HG02678 (cell line): ENCODE data around the gene ZNF236.
"Not testable (repeated sequence)": the region's sequence is repeated elsewhere in the genome, so short reads cannot be mapped to it uniquely, and the experiment has no call there.

Source experiments
- ATAC-seq: cut with Tn5 transposase; IDR thresholded peaks from one replicate; pipeline ENCODE4 v1.9.1; 2021; ENCODE audit warnings: mild to moderate bottlenecking, moderate library complexity; ENCODE audit not compliant: unreplicated experiment

Gene ZNF236

GRCh38 chr18:76985156-76985950 lies 163.0 kb downstream of the ZNF236 start:
- ATAC-seq: no peak

DNA sequence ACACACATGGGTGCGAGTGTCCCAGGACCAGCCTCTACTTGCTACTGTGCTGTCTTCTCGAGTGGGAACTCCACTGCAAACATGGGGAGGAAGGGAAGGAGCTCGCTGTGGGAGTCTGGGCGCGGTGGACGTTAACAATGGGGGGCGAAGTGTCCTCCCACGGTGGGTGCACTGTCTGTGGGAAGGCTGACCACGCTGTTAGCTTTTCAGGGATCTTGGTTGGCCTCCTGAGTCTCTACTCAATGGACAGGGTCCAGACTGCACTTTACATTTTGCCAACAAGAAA lies 163.5 kb downstream of the ZNF236 start:
- no peak for ATAC-seq

DNA sequence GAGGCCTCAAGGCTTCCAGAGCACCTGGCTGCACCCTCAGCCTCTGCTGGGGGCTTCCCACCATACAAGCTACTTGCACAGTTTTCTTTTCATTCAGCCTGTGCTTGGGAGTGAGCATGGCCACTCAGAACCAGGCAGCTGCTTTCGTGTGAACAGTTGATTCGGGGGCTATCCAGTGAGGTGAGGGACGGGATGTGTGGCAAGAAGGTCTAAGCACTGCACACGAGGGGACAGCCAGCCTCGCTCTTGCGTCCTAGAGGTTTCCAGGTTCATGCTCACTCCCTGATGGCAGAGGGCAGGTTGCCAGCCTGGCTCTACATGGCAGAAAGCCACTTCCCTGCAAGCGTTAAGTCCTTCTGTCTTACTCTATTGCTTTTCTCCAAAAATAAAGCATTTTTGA lies 164.0 kb downstream of the ZNF236 start:
- ATAC-seq: no peak

DNA sequence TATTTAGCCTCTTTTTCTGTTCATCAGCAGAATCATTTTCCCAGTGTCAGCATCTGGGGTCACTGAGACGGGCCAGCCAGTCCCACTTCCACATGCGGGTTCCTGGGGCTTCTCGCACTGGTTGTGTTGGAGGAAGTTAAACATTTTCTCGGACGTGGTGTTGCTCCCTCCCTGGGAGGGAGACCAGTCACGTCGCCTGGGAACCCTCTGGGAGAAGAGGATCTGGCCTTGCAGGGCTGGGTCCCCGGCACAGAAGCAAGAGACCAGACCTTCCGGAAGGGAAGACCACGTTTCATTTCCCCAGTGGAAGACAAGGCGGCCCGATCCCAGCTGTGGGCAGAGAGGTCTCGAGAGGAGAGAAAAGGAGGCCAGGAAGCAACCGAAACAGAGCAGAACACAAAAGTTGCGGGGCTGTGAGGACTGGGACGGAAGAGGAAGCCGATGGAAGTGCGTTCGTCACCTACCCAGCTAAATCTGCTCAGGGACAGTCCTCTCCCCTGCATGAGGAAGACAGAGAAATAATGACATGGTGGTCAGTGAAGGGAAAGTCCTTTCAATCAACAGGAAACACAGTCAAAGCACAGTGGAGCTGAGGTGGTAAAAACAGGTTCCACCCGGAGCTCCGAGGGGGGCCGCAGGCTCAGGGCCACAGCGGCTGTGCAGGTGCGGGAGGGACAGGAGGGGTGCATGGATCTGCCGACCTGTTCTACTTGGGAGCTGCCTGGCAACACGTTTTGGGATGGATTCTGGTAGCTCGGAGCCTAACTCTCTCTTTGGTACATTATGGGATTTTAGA lies 165.9 kb downstream of the ZNF236 start:
- no peak for ATAC-seq

DNA sequence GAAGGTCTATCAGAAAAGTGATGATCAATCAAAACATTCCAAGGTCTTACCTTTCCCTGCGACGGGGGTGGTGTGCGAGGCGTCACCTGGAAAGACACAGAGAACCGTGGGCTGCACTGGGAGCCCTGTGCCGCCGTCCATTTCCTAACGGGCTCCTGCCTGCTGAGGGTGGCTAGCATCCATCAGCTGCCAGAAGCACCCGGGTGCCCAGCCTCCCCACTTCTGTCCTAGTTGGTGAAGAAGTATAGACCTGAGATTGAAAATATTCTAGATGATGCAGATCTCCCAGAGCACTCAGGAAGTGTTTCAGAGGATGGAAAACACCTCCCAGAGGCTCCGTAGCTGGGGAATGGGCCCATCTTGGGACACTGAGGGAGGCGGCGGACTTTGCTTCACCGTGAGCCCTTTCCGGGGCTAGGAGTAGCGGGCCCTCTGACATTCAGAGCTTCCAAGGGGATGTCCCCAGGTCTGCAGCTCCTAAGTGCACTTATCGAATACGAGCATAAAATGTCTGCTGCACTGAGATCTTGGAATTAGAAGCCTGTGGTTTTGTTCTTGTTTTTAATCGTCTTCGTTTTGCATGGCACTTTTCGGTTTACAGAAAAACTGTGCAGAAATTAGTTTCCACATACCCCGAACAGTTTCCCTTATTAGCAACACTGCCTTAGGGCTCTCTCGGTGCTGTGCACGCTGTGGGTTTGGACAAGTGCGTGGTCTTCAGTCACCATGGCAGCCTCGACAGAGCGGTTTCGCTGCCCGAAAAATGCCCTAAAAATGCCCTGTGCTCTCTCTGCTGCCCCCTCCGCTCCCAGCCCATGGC lies 166.7 kb downstream of the ZNF236 start:
- ATAC-seq: no peak

GRCh38 chr18:76989647-76990190 lies 167.4 kb downstream of the ZNF236 start:
- no peak for ATAC-seq

- not testable (repeated sequence) for ATAC-seq
Observed at GRCh38 chr18:76990343-76991020, 168.1 kb downstream of the ZNF236 start.

DNA sequence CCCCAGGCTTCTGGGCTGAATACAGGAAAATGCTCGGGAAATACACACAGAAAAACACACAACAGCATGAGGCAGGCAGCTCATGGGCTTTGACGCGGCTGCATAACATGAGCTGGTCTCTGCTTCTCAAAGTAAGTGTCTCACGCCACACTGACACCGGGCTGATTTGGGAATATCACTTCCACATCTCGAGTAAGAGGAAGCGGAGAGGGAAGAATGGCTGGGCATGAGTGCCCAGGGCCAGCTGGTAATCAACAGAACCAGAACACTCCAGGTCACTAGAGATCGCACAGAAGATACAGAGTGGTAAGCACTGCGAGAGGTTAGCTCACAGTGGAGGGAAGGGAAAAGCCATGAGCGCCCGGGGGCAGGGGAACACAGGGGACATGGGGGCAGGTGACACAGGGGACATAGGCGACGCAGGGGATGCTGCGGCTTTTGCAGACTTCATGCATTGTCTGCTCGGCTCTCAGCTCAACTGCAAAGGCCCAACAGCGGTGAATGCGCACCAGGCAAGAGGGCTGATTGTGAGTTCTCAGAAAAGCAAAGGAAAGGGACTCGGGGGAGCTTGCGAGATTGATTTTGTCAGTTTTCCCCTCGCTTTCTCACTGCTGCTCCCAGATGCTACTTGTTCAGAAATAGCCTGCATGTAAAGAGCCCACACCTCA lies 168.8 kb downstream of the ZNF236 start:
- ATAC-seq: no peak

DNA sequence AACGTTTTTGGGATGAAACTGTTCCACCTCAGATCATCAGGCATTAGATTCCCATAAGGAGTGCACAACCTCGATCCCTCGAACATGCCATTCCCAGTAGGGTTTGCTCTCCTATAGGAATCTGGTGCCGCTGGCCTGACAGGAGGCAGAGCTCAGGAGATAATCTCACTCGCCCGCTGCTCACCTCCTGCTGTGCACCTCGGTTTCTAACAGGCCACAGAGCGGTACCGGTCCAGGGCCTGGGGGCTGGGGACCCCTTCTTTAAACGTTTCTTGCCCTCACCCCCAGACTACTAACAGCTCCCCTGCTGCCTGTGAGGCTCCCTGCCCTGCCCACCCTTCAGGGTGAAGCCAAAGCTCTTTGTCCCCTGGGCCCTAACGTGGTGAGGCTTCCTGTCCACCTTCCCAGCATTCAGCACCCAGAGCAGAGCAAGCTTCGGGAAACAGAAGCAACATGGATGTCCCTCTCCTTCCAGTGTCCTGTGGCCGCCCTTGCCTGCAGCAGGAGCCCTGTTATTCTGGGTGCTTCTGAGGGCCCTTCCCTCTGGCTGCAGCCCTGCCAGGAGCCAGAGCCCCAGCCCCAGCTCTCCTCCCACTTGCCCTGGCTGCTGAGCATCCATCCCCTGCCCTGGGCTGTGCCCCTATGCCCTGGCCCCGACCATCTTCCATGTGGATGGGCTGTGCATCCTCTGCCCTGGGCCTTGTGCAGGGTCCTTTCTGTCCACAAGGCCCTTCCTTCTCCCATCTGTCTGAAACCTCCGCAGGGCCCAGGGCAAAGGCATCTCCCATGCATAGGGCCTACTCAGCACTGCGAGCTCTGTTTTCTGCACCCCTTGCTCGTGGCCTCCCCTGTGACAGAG lies 170.1 kb downstream of the ZNF236 start:
- ATAC-seq: no peak

DNA sequence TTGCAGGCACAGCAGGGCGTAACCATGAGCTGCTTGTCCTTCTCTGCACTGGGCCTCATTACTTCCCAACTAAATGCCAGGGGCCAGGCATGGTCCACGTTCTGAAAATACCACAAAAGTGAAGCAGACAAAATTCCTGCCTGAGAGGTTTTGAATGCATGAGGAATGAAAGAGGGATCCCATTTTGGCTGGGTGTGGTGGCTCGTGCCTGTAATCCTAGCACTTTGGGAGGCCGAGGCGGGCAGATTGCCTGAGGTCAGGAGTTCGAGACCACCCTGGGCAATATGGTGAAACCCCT lies 170.7 kb downstream of the ZNF236 start:
- ATAC-seq: no peak

- ATAC-seq: no peak
Observed at GRCh38 chr18:76993573-76993972, 171.2 kb downstream of the ZNF236 start.

GRCh38 chr18:76994086-76994654 lies 171.8 kb downstream of the ZNF236 start:
- no peak for ATAC-seq

DNA sequence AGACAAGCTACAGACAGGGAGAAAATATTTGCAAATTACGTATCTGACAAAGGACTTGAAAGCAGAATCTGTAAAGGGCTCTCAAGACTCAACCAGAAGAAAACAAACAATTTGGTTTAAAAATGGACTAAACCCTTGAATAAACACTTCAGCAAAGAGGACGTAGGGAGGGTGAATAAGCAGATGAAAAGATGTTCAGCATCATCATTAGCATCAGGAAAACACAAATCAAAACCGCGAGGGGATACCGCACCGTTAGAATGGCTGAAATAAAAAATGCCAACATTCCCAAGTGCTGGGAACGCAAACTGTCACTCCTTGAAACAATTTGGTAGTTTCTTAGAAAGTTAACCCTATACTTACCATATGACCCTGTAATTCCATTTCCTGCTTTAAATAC lies 173.5 kb downstream of the ZNF236 start:
- ATAC-seq: no peak

DNA sequence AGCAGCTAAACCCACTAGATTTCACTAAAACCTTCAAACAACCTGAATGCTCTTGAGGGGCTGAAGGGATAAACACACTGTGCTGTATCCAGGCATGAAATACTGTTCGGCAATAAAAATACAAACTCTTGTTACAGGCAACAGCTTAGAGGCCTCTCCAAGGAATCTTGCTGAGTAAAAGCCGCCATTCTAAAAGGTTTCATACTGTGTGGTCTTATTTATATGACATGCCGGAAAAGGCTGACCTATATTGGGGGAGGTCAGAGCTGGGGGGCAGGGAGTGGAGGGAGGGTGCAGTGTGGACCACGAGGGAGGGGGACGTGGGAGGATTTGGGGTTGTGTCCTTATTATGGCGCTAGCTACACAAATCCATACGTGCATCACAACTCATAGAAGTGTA lies 174.1 kb downstream of the ZNF236 start:
- no peak for ATAC-seq

DNA sequence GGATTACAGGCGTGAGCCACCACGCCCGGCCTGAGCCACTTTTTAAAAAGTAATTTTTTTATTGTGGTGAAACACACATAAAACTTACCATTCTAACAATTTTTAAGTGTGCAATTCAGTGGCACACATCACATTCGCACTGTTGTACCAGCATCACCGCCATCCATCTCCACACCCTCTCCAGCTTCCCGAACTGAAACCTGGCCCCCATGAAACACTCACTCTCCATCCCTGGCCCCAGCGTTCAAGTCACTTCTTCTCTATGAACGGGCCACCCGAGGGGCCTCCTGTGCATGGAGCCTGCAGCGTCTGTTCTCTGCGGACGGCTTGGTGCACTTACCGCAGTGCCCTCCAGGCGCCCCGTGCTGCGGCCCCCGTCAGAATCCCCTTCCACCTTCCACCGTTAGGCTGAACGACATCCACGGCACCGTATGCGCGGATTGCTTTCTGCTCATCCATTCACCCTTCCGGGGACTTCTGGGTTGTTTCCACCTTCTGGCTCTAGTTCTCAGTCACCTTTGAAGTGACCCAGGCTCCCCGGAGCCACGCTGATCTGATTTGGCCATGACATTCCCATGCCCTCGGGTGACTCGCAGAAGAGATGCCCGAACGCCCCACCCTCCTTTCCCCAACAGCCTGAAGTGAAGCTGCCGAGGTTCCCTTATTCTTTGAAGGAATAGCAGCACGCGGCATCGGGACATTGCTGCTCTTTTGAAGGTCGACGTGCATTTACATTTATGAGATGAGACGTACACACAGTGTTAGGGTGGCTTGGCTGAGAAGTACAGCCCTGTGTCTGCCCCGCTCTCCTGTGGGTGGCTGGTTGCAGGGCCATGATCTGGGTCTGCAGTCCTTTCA lies 175.8 kb downstream of the ZNF236 start:
- no peak for ATAC-seq

DNA sequence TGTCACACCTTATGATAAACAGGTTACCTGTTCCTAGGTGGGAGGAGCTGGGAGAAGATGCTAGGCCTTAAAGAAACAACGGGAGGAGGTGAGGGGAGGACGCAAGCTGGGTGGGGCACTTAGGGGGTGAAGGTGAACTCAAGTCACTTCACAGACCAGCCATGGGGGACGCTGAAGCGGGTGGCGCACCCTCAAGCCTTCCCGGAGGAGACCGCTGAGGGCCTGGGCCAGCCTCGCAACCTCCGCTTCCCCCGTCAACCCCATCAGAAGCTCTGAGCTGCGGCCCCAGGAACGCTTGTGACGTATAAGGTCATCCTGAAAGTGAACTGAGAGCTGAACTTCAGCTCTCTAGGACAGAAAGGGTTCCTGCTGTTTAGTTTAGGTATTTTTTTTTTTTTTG lies 176.7 kb downstream of the ZNF236 start:
- no peak for ATAC-seq

DNA sequence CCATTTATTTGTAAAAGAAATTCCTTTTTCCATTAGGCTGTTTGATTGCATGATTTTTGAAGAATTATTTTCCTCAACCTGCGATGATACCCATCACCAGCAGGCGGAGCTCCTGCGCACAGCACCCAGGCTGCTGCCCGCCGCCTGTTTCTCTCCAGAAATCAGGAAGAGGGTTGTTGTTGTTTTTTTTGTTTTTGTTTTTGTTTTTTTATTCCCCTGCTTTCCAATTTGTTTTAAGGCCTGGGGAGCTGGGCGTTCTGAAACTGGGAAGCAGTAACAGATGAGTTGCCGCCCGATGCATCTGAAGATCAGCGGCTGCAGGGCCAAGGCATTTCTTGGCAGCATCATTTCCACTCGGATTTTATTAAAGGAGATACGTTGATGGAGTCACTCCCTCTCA lies 178.2 kb downstream of the ZNF236 start:
- ATAC-seq: no peak

DNA sequence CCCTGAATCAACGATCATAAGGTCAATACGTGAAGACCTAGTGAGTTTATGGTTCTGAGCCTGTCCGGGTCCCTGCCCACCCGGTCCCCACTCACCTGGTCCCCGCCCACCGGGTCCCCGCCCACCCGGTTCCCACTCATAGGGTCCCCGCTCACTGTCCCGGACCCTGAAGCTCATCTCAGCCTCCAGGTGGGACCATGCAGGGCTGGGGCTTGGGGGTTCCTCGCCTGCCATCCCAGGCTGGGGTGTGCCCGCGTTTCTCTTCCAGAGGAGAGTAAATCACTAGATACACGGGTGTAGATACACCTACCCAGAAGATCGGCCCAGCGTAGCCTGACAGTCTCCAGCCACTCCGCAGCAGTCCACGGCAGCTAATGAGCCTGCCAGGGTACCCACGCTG lies 178.7 kb downstream of the ZNF236 start:
- ATAC-seq: no peak
